Activated CD8-positive, alpha-beta T cell treated with anti-CD3 and anti-CD28 coated beads for 36 hours (primary cell): Measurements from ENCODE around the gene HPCAL1. TPM values are rescaled to one million over a fixed set of nuclear protein-coding genes. Genes with fewer than 3 reads are reported as not detected.
A peak's percentile ranks its signal among the peaks of the same experiment; 100 is the strongest.

Experiments
- ATAC-seq: fragments of 200-7000 bp; cut with Tn5 transposase; one replicate; pipeline ENCODE4 v1.10.0; 2021; ENCODE audit warnings: mild to moderate bottlenecking, moderate library complexity
- CTCF ChIA-PET: fragments of 350-600 bp; sonication (Branson Sonifier 250); formaldehyde crosslinking; loops from one replicate; lab custom pipeline; 2021; ENCODE audit warnings: antibody characterized with exemption; lab: Charles Lee
- POLR2A ChIA-PET: fragments of 350-600 bp; sonication (Branson Sonifier 250); formaldehyde crosslinking; loops from one replicate; lab custom pipeline; 2021; ENCODE audit warnings: antibody characterized with exemption; lab: Charles Lee
- DNase-seq: peaks from one replicate; pipeline ENCODE4 v3.0.0-alpha.2; 2020
- H3K27ac Mint-ChIP-seq: one replicate; pipeline ENCODE4 v1.8.0; 2021; ENCODE audit warnings: mild to moderate bottlenecking, mixed read lengths
- H3K27me3 Mint-ChIP-seq: one replicate; pipeline ENCODE4 v1.8.0; 2021; ENCODE audit warnings: mixed read lengths
- H3K36me3 Mint-ChIP-seq: one replicate; pipeline ENCODE4 v1.8.0; 2021; ENCODE audit warnings: low read depth, mixed read lengths
- H3K4me1 Mint-ChIP-seq: one replicate; pipeline ENCODE4 v1.8.0; 2021; ENCODE audit warnings: low read depth, mixed read lengths
- H3K4me3 Mint-ChIP-seq: one replicate; pipeline ENCODE4 v1.8.0; 2021; ENCODE audit warnings: mild to moderate bottlenecking, moderate library complexity, mixed read lengths
- H3K9me3 Mint-ChIP-seq: one replicate; pipeline ENCODE4 v1.8.0; 2021; ENCODE audit warnings: mixed read lengths
- intact Hi-C: fragments of 100-400 bp; cut with micrococcal nuclease; formaldehyde crosslinking; loops from one replicate; pipeline ENCODE4 v1.10.0; 2022
- total RNA-seq, 2 experiments: library from RNA; stranded (reverse); gene quantifications; one replicate each; pipeline ENCODE4 v1.2.3, GENCODE V29; 2021
- TF ChIP-seq, protein P1 (sequence below): fragments of 200-600 bp; IDR thresholded peaks from one replicate; pipeline ENCODE4 v1.8.0; 2022; ENCODE audit warnings: antibody characterized with exemption, mild to moderate bottlenecking

The HPCAL1 gene
- total RNA-seq, 2 experiments from 2014 or later, result 166 to 170 TPM

DNA sequence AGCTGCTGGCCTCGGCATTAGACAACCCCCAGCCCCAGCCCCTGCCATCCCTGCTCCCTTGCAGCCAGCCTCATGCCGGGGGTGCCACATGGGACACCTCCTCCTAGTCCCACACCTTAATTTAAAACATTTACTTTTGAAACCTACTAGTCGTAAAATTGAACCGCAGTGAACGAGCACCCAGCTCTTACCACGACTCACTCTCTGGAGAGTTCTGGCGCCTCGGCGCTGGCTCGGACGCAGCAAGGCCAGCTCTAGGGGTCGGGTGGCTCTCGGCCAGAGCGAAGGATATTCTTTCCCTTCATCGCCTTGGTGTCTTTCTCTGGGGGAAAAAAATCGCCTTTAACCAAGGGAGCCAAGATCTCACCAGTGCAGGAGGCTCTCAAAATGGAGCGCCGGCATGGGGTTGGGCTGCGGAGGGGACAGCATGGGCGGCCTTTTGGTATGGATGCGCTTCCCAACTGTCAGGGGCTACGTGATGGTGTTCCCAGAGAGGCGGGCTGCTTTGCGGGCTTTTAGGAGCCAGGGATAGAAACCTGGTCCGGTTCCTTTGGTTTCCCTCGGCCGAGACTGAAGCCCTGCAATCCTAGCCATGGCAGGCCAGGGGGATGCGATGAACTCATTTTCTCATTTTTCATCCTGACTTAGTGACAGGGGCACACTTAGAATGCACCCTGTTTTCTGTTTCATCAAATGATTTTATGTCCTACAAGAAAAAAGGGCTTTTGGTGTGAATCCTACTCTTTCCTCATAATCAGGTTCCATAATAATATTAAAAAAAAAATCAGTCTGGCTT lies 2.0 kb downstream of the HPCAL1 start:
- H3K9me3 Mint-ChIP-seq, result no peaks in the 10 kb centered on the region
- peak overlapping the region; percentile 80 for H3K27ac Mint-ChIP-seq
- H3K4me3 Mint-ChIP-seq, result peak overlapping the region; percentile 96
- no peak for ATAC-seq
- POLR2A ChIA-PET, result interaction anchor here (0.6 to 5.5 kb wide), 7 partner anchors 26 to 183 kb away, joined by 3 to 59 read pairs (median 6); no protein-coding TSS in a partner anchor
- peaks cover 62% of the 10 kb centered on the region for H3K4me1 Mint-ChIP-seq
- no peaks in the 10 kb centered on the region for H3K27me3 Mint-ChIP-seq
- CTCF ChIA-PET, result interaction anchor here (0.8 to 9.5 kb wide), 14 partner anchors 9 to 232 kb away, joined by 3 to 135 read pairs (median 4); partner anchors contain the start of gene ODC1
- DNase-seq, result no peak
- TF ChIP-seq, protein P1, sequence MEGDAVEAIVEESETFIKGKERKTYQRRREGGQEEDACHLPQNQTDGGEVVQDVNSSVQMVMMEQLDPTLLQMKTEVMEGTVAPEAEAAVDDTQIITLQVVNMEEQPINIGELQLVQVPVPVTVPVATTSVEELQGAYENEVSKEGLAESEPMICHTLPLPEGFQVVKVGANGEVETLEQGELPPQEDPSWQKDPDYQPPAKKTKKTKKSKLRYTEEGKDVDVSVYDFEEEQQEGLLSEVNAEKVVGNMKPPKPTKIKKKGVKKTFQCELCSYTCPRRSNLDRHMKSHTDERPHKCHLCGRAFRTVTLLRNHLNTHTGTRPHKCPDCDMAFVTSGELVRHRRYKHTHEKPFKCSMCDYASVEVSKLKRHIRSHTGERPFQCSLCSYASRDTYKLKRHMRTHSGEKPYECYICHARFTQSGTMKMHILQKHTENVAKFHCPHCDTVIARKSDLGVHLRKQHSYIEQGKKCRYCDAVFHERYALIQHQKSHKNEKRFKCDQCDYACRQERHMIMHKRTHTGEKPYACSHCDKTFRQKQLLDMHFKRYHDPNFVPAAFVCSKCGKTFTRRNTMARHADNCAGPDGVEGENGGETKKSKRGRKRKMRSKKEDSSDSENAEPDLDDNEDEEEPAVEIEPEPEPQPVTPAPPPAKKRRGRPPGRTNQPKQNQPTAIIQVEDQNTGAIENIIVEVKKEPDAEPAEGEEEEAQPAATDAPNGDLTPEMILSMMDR, result no peak
- intact Hi-C loops, result loop anchor here (1.0 to 10.0 kb wide), 4 partner anchors 28 to 348 kb away; partner anchors contain the start of gene RRM2
- peaks cover 39% of the 10 kb centered on the region for H3K36me3 Mint-ChIP-seq

DNA sequence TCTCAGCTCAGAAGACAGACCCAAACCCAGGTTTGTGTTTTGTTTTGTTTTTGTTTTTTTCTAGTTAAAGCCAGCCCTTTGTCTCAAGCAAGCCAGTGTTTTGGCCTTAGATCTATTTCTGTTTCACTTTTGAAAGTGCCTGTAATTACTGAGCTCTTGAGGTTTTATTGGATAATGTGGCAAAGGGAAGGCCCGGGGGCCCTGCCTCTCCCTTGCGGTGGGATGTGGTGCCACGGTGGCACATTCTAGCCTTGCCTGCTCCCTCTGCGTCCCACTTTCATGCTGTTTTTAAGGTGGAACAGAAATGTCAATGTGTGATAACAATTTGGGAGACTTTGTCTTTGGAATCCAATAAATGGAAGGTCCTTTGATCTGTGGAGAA lies 2.5 kb downstream of the HPCAL1 start:
- Mint-ChIP-seq H3K4me1 (peaks cover 64% of the 10 kb centered on the region), H3K27me3 (no peaks in the 10 kb centered on the region), H3K27ac (peak overlapping the region; percentile 58), H3K9me3 (no peaks in the 10 kb centered on the region), H3K36me3 (peaks cover 44% of the 10 kb centered on the region), H3K4me3 (peak overlapping the region; percentile 96)
- DNase-seq, result peak; percentile 79
- ChIA-PET CTCF (interaction anchor here (0.6 to 9.5 kb wide), 11 partner anchors 9 to 233 kb away, joined by 3 to 135 read pairs (median 4); no protein-coding TSS in a partner anchor), POLR2A (interaction anchor here (0.6 to 5.5 kb wide), 7 partner anchors 25 to 136 kb away, joined by 3 to 59 read pairs (median 4); no protein-coding TSS in a partner anchor)
- TF ChIP-seq, protein P1, result no peak
- no peak for ATAC-seq
- intact Hi-C loops, result loop anchor here (1.0 to 10.0 kb wide), 4 partner anchors 27 to 347 kb away; partner anchors contain the start of gene RRM2

DNA sequence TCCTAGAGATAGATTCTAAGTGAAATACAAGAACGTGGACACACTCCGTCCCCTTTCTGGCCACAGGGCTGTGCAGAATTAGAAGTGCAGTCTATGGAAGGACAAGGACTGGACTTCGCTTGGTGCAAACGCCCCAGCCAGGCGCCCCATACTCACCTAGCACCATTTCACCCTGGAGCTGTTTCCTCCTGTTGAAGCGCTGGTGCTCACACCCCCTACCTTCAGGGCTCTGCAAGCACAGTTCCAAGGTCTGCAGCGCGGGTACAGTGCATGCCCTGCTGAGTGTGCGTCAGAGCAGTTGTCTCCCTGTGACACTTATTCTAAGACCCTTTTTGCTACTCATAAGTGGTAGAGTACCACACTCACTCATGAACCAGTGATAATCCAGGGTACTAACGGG lies 3.0 kb downstream of the HPCAL1 start:
- Mint-ChIP-seq H3K27me3 (no peaks in the 10 kb centered on the region), H3K27ac (peak overlapping the region; percentile 58), H3K4me3 (peak overlapping the region; percentile 96), H3K9me3 (no peaks in the 10 kb centered on the region), H3K4me1 (peaks cover 64% of the 10 kb centered on the region), H3K36me3 (peaks cover 45% of the 10 kb centered on the region)
- TF ChIP-seq, protein P1, result peak; percentile 61
- POLR2A ChIA-PET, result interaction anchor here (0.6 to 5.5 kb wide), 6 partner anchors 24 to 176 kb away, joined by 3 to 59 read pairs (median 4); no protein-coding TSS in a partner anchor
- DNase-seq (peak; percentile 73), ATAC-seq (peak; percentile 25)
- CTCF ChIA-PET, result interaction anchor here (0.6 to 9.5 kb wide), 14 partner anchors 9 to 233 kb away, joined by 3 to 135 read pairs (median 3); no protein-coding TSS in a partner anchor
- intact Hi-C loops, result loop anchor here (1.0 to 10.0 kb wide), 4 partner anchors 27 to 347 kb away; partner anchors contain the start of gene RRM2

DNA sequence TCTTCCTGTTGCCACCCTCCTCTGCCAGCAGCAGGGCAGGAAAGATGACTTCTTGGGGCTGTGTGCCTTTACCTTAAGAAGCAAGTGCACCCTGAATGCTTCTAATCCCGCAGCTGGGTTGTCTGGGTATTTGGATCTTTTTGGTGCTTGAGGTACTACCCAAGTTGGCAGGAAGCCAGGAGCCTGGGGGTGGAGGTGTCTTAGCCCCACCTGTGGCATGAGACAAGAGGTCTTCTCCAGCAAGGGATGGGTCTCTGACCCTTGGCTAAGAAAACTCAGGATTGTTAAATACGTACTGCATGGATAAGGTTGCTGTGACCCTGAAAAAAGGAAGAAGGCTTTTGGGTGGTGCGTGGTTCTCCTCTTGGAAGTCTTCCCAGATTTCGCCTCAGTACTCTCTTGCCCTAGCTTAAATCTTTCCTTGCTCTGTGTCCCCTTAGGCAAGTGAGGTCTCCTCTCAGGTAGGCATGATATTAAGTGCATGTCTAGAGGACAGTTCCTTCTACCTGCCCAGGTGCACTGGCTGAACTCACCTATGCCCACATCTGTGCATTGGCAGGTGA lies 4.3 kb downstream of the HPCAL1 start:
- H3K27ac Mint-ChIP-seq, result no peak overlapping the region
- TF ChIP-seq, protein P1, result no peak
- ATAC-seq, result no peak
- H3K9me3 Mint-ChIP-seq, result no peaks in the 10 kb centered on the region
- H3K36me3 Mint-ChIP-seq, result peaks cover 45% of the 10 kb centered on the region
- CTCF ChIA-PET, result interaction anchor here (1.0 to 9.5 kb wide), 8 partner anchors 15 to 234 kb away, joined by 3 to 135 read pairs (median 6); no protein-coding TSS in a partner anchor
- H3K27me3 Mint-ChIP-seq, result no peaks in the 10 kb centered on the region
- POLR2A ChIA-PET, result interaction anchor here (0.7 to 1.8 kb wide), 4 partner anchors 16 to 177 kb away, joined by 3 to 7 read pairs (median 3); no protein-coding TSS in a partner anchor
- peak; percentile 29 for DNase-seq
- peaks cover 53% of the 10 kb centered on the region for H3K4me1 Mint-ChIP-seq
- H3K4me3 Mint-ChIP-seq, result peak overlapping the region; percentile 23
- intact Hi-C loops, result loop anchor here (5.0 to 10.0 kb wide), 2 partner anchors 182 to 345 kb away; partner anchors contain the start of gene RRM2
